ENCODE results near the gene DCAF7.

DCAF7 gene

DNA sequence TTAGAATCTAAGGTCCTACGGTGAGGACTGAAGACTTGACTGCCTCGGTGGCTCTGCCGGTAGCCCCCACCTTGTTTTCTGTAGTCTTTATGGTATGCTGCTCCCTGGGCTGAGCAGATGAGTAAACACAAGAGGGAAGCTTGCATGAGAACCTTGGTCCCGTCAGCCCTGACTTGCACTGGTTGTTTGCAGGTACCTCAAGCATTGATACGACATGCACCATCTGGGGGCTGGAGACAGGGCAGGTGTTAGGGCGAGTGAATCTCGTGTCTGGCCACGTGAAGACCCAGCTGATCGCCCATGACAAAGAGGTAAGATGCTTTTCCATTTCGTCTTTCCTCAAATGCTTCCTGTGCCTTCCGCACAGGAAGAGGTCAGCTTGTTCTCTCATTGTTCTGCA is 29.4 kb downstream of the DCAF7 start:
- no peak for DNase-seq (ENCODE audit: low read depth in 1 of 2, low spot score in 1 of 2)

DNA sequence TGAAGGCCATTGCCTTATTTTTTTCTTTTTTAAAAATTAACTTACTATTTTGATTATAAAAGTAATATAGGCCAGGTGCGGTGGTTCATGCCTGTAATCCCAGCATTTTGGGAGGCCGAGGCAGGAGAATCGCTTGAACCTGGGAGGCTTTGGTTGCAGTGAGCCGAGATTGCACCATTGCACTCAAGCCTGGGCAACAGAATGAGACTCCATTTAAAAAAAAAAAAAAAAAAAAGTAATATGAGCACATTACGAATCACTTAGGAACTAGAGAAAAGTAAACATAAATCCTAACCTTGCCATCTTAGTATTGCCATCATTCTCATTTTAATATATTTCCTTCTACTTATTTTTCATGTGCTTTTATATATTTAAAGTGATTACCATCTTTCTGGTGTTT is 37.5 kb downstream of the DCAF7 start:
- DNase-seq (ENCODE audit: low read depth in 1 of 2, low spot score in 1 of 2) = no peak

DNA sequence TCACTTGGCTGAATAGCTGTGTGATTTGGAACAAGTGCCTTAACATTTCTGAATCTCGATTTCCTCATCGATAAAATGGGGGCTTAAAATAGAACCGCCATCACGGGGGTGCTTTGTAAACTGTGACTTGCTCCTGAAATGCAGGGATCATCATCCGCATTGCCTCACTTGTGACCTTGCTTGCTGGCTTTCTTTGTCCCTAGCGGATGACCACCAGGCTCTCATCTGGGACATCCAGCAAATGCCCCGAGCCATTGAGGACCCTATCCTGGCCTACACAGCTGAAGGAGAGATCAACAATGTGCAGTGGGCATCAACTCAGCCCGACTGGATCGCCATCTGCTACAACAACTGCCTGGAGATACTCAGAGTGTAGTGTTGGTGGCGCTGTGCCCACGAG is 38.5 kb downstream of the DCAF7 start:
- DNase-seq (ENCODE audit: low read depth in 1 of 2, low spot score in 1 of 2) = no peak

DNA sequence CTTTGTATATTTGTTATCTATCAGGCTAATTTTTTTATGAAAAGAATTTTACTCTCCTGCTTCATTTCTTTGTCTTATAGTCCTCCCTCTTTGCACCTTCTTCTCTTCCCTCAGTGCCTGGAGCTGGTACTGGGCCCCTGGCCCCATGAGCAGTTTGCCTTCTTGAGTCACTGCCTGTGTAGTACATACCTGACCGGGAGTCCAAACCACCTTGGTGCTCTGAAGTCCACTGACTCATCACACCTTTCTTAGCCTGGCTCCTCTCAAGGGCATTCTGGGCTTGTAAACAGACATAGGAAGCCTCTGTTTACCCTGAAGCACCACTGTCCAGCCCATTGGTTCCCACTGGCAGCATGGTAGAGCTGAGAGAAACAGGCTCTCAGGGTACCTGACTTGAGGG is 39.4 kb downstream of the DCAF7 start:
- DNase-seq (ENCODE audit: low read depth in 1 of 2, low spot score in 1 of 2) = no peak

DNA sequence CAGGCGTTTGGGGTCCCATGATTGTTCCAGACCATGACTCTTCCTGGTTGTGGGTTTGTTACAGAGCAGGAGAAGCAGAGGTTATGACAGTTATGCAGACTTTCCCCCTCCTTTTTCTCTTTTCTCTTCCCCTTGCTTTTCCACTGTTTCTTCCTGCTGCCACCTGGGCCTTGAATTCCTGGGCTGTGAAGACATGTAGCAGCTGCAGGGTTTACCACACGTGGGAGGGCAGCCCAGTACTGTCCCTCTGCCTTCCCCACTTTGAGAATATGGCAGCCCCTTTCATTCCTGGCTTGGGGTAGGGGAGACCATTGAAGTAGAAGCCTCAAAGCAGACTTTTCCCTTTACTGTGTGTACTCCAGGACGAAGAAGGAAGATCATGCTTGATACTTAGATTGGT is 42.5 kb downstream of the DCAF7 start:
- DNase-seq (ENCODE audit: low read depth in 1 of 2, low spot score in 1 of 2) = no peak

DNA sequence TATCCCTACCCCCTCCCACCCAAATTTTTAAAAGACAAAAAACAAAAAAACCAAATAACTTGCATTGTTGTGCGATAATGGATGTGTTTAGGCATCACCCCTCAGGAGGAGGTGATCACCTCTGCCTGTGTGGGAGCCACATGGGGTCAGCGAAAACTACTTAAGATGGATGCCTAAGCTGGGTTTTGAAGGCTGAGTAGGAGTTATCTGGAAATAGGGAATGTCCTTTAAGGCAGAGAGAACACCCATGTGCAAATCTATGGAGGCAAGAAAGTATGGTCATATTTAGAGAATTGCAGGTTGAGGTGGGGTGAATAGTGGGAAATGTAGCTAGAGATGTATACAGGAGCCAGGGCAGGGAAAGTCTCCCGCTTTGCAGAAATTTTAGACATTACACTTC is 44.9 kb downstream of the DCAF7 start:
- DNase-seq (ENCODE audit: low read depth in 1 of 2, low spot score in 1 of 2) = no peak

DNA sequence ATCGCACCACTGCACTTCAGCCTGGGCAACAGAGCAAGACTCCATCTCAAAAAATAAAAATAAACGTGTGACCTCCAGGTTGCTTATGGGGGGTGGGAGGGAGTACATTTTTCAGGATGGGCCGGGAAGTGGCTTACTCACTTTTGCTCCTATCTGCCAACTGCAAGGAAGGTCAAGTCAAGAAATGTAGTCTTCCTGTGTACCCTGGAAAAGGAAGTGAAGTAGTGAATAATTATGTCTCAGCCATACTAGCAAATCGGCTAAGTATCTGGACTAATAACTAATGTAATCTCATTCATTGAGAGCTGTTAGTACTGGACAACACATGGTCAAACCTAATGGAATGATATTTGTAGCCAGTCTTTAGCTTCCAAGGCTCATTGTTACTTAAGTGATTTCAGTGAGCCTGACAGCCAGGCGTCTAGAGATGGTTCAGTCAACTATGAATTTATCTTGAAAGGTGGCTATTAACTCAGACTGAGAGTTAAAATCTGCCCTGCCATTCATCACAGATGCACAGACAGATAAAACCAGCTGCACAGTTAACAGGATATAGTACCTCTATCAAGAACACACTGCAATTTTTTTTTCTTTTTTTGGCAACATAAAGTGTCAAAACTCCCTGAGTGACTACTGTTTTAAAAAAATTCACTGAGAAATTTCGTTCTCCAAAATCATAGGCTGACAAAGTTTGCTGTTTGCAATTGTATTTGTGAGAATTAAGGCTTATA is 46.7 kb downstream of the DCAF7 start:
- no peak for DNase-seq (ENCODE audit: low read depth in 1 of 2, low spot score in 1 of 2)

DNA sequence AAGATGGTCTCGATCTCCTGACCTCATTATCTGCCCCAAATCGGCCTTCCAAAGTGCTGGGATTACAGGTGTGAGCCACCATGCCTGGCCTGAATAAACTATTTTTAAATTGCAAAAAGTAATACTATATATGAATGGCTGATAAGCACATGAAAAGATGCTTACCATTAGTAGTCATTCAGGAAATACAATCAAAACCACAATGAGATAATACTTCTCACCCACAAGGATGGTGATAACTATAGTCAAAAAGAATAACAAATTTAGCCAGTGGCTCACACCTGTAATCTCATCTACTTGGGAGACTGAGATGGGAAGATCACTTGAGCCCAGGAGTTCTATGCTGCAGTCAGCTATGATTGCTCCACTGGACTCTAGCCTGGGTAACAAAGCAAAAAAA is 48.0 kb downstream of the DCAF7 start:
- no peak for DNase-seq (ENCODE audit: low read depth in 1 of 2, low spot score in 1 of 2)

DNA sequence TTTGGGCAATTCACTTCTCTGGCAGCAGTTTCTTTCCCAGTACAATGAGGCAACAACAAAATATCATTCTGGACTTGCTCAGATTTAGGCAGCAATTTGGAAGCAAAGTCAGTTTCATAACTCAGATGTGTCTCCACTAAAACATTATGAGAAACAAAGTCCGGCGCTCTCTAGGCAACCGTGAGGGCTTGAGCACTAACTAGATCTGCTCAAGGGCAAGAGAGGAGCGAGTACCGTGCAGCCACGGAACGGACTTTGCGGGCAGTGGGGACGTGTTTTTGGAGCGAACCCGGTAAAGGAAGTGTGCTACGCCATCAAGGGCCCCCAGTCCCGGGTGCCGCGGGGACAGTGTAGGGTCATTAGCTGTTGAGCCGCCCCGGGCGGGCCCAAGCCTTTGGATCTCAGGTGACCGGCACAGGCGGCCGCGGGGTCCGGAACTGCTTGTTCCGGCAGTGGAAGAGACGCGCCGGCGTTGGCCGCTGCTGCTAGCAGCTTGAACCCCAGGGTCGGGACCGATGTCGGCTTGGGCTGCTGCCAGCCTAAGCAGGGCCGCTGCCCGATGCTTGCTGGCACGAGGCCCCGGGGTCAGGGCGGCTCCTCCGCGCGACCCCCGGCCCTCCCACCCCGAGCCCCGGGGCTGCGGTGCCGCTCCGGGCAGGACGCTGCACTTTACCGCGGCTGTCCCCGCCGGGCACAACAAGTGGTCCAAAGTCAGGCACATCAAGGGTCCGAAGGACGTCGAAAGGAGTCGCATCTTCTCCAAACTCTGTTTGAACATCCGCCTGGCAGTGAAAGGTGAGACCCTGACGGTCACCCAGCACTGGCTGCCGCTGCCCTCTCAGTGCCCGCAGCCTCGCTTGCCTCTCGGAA is 50.5 kb downstream of the DCAF7 start, which contains the start of gene TACO1:
TACO1 (plus strand) TSS at position 327 of the 870 bp plus-strand sequence; CDS start at position 516, 189 bp downstream.
- peak; percentile 67 to 71 for DNase-seq (ENCODE audit: low read depth in 1 of 2, low spot score in 1 of 2)

DNA sequence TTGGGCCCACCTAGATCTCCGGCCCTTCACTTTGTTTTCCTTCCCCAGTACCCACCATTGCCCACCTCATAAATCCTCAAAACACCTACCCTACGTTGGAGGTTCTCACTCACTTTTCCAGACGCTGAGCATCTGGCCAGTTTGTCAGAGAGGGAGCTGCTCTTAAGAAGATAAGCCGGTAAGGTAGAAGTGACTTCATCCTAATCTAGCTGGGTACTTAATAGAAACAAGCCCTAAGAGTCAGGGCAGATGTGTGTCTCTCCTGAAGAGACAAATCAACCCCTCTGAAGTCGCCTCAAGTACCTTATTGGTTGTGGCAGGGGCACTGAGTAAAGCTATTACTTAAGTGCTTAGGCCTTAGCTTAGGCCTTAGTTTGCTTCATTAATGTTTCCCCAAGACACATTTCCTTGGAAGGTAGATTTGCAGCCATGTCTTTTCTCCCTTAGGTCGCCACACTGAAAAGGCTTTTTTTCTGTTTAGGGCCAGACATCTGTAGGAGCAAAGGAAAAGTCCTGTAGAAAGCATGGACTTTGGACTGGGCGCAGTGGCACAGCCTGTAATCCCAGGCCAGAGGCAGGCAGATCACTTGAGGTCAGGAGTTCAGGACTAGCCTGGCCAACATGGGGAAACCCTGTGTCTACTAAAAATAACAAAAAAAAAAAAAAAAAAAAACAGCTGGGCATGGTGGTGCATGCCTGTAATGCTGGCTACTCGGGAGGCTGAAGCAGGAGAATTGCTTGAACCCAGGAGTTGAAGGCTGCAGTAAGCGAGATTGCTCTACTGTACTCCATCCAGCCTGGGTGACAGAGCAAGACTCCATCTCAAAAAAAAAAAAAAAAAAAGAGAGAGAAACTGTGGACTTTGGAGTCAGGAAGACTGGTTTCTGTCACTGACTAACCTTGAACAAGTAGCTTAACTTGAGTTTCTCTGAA is 51.4 kb downstream of the DCAF7 start:
- no peak for DNase-seq (ENCODE audit: low read depth in 1 of 2, low spot score in 1 of 2)

DNA sequence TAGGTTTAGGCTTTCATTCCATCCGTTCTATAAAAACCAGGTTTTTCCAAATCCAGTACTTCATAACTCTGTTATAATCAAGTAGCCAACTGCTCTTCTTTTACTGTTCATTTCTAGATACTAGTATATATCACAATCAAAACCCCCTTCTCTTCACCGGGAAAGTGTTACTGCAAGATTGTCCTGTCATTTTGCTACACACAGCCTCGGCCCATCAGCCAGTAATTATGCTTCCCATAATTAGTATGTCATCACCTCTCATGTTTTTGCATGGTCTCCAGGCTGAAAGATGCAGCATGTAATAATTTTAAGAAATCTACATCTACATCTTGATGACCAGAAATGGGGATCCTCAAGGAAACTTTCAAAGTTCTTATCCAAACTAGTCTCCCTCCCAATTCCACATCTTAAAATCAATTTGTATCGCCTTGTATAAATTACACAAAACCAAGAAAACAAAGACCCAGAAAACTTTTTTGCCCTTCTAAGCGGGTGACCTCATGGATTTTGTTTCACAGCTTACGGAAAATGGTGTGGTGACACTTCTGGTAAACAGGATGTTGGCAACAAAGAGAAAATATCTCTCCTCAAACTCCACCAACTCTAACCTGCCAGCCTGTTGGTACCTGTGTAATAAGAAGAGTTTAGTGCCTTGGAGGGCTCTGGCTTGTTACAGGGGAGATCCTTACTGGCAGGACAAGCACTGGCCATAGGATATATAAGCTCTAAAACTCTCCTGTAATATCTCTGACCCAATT is 59.7 kb downstream of the DCAF7 start:
- no peak for DNase-seq (ENCODE audit: low read depth in 1 of 2, low spot score in 1 of 2)

DNA sequence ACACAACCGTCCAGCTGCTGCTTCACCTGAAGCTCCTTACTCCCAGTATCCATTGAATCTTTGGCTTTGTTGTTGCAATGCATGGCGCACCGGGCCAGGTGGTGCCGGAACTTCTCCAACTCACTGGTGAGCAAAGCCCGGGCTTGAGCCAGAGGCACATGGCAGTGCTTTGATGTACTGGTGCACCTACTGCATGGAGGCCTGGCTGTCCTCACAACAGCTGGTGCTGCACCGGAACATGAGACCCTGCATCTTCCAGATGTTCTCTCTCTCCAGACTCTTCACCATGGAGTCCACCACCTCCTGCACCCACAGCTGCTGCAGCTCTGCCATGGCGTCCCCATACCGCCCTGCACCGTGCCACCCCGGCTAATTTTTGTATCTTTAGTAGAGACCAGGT is 60.6 kb downstream of the DCAF7 start:
- DNase-seq (ENCODE audit: low read depth in 1 of 2, low spot score in 1 of 2) = no peak

DNA sequence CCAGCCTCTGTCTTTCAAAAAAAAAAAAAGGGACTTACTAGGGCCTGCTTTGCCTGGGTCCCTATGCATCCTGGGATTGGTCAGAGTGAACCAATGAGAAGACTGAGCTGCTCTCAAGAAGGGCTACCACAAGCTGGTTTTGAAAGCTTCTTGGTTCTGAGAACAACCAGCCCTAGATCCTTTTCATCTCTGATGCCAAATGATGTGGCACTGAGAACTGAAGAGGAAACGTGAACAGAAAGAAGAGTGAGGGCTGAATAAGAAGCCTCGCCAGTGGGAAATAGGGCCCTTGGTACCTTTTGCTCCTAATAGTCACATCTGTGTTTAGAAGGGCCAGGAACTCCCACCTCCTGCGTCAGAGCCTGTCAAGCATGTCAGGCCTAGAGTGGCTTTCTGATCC is 61.1 kb downstream of the DCAF7 start:
- DNase-seq (ENCODE audit: low read depth in 1 of 2, low spot score in 1 of 2) = no peak

DNA sequence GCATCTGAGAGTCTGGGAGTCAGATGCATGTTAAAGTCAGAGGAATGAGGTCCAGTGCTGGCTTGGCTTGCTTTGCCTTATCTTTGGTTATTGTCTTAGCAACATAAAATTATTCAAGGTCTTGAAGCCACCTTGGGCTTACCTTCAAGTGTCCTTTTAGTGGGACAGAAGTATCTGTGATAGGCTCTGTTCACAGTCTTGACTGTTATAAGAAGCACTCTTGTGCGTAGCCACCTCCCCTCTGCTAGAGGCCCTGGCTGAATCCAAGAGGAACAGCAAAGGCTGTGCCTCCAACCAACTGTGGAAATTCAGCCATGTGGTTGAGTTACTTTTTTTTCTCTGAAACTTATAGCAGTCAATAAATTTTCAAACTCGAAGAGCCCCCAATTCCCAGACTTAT is 63.4 kb downstream of the DCAF7 start:
- DNase-seq (ENCODE audit: low read depth in 1 of 2, low spot score in 1 of 2) = no peak

DNA sequence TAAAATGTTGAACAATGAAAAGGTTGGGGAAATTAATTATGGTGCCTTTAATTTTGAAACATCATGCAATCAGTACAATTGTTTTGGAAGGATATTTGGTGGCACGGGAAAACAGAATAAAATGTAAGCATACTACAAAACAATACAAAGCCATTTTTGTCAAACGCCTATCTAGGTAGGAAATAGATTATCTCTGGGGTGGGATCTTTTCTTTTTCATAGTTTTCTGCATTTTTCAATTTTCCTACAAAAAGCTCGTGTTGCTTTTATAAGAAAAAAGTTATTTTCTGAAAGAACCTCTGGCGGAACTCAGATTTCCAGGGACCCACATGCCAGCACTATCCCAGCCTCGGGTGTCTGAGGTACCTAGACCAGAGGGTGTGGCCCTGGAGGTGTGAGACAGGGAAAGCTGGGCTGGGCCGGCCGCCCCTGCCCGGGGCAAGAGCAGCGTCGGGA is 71.0 kb downstream of the DCAF7 start:
- DNase-seq (ENCODE audit: low read depth in 1 of 2, low spot score in 1 of 2) = no peak

DNA sequence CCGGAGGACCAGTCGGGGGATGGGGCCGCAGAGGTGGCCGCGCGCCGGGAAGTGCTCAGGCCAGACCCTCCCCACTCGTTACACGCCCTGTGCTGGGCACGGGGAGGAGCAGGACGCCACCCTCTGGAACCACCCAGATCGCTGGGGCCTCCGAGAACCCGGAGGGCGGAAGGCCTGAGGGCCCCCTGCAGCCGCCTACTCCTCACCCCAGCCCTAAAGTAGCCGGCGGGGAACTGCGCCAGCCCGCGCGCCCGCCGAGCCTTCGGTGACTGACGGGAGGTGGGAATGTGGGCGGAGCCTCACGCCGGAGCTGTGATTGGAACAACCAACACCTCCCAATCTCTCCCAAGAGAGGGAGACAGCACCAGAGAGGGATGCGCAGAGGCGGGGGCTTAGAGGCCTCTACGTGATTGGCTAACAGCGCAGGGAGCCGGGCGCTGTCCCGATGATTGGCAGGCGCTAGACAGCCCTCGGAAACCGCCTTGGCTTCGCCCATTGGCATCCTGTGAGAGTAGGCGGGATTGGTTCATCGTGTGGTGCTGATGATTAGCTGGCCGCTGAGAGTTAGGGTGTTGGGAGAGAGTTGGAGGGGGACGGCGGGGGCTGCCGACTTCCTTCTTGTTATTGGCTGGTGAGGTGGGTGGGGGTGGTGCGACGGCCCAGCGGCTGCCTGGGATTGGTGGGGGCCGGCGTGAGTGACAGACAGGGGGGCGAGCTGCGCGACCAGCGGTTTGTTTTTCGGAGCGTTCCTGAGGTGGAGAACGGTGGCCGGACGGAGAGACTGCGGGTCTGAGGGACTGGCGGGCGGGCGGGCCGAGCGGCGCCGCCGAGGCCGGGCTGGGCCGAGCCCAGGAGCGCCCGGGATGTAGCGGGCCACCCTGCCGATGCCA is 71.7 kb downstream of the DCAF7 start, which contains the start of gene MAP3K3:
MAP3K3 (plus strand) TSS at position 734 of the 890 bp plus-strand sequence. CDS start 343 bp downstream, outside the sequence.
- DNase-seq (ENCODE audit: low read depth in 1 of 2, low spot score in 1 of 2) = peak; percentile 88 to 98

DNA sequence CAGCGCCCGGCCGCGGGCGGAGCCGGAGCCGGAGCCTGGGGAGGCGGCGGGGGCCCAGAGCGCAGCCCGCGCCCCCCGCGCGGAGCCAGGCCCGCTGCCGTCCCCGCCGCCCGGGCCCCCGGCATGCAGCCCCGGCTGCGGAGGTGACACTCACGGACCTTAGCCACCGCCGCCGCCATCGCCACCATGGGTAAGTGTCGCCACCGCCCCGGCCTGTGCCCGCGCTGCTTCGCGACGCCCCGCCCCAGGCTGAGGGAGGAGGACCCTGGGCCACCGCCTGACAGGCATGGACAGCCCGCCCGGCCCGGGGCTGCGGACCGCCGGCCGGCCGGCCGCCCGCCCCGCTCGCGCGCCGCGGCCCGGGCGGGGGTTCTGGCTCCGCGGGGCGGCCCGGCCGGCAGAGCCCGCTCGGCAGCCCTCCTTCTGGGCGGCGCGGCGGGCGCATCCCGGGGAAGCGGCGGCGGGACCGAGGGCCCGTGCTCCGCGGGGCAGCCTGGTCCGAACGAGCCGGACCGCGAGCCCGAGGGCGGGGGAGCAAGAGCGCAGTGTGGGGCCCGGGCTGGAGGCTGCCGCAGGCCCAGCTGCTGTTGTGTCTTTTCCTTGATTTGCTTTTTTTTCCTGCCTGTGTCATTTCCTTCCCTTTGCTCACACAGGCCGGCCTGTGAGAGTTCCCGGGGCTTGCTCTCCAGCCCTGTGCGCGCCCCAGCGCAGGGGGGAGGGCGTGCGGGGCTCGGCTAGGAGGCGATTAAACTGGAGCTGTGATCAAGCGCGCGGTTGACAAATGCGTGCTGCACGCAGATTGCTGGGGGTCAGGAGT is 72.5 kb downstream of the DCAF7 start:
- peak; percentile 16 to 28 for DNase-seq (ENCODE audit: low read depth in 1 of 2, low spot score in 1 of 2)

DNA sequence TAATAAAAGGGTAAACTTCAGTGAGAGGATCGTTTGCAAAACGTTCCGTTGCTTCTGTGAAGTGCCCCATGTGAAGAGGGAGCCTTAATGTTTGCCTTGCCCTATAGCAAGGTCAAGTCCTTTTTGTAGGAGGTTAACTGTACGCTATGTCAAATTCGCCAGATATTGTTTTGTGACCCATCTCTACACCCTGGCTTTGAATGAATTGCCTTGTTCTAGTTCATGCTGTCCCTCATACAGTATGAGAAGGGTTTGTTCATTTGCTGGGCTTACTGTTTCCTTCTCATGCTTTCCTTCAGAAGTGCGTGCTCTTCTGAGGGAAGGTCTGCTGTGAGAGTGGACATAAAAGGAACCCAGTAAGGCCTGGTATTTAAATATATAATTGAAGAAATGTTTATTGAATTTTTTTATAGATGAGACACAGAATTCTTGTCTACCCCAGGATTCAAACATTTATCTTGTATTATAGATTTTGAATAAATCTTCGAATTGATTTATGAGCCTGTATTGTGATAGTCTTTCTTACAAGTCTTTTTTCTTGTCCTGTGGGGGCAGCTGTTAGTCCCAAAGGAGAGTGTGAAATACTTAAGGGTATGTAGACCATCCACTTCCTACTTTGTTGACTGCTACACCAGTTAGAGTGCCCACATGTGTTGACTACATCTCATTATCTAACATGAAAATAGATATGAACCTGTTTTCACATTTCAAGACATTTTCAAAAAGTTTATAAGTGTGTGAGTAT is 73.7 kb downstream of the DCAF7 start:
- DNase-seq (ENCODE audit: low read depth in 1 of 2, low spot score in 1 of 2) = no peak

Data from activated CD4-positive, alpha-beta T cell treated with anti-CD3 and anti-CD28 coated beads, Interleukin-2, amount 50 U/mL, for 24 hours (primary cell).